Astrocyte (in vitro differentiated cells and primary cell): ENCODE measurements around the gene SELENBP1.

Source experiments
- EZH2 ChIP-seq: IDR thresholded peaks from 2 replicates; pipeline ENCODE4 v1.6.1; 2012; ENCODE audit warnings: mild to moderate bottlenecking, low read length, inconsistent platforms; ENCODE audit not compliant: insufficient read depth
- TF ChIP-seq, protein P1 (sequence below): IDR thresholded peaks from 2 replicates; pipeline ENCODE4 v1.5.1; 2011; ENCODE audit warnings: low read depth, mild to moderate bottlenecking, inconsistent platforms, low read length, moderate library complexity; ENCODE audit not compliant: insufficient read depth

GRCh38 chr1:151393583-151393982, 21.1 kb upstream of the SELENBP1 start:
- TF ChIP-seq, protein P1, sequence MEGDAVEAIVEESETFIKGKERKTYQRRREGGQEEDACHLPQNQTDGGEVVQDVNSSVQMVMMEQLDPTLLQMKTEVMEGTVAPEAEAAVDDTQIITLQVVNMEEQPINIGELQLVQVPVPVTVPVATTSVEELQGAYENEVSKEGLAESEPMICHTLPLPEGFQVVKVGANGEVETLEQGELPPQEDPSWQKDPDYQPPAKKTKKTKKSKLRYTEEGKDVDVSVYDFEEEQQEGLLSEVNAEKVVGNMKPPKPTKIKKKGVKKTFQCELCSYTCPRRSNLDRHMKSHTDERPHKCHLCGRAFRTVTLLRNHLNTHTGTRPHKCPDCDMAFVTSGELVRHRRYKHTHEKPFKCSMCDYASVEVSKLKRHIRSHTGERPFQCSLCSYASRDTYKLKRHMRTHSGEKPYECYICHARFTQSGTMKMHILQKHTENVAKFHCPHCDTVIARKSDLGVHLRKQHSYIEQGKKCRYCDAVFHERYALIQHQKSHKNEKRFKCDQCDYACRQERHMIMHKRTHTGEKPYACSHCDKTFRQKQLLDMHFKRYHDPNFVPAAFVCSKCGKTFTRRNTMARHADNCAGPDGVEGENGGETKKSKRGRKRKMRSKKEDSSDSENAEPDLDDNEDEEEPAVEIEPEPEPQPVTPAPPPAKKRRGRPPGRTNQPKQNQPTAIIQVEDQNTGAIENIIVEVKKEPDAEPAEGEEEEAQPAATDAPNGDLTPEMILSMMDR: no peak
- no peak for TF ChIP-seq EZH2
